H9 (cell line): ENCODE data around the gene ZNF236. TPM values are rescaled to one million over a fixed set of nuclear protein-coding genes. Genes with fewer than 3 reads are reported as not detected.

Source experiments
- DNase-seq: peaks from one replicate; pipeline ENCODE4 v3.0.0-alpha.2; 2017
- H2AFZ ChIP-seq: one replicate; pipeline ENCODE4 v1.6.1; 2013; ENCODE audit warnings: mild to moderate bottlenecking, low read length, control low read depth, moderate library complexity
- H2AK5ac ChIP-seq: 2 replicates; pipeline ENCODE4 v1.6.1; 2013; ENCODE audit warnings: low read length, control low read depth, mixed read lengths; ENCODE audit not compliant: insufficient read length
- H2BK120ac ChIP-seq: one replicate; pipeline ENCODE4 v1.6.1; 2013; ENCODE audit warnings: low read depth, mild to moderate bottlenecking, low read length, control low read depth, inconsistent platforms; ENCODE audit not compliant: poor library complexity, severe bottlenecking
- H2BK12ac ChIP-seq: 2 replicates; pipeline ENCODE4 v1.6.1; 2013; ENCODE audit warnings: low read length, control low read depth, mixed read lengths, low read depth; ENCODE audit not compliant: insufficient read length
- H2BK15ac ChIP-seq: 2 replicates; pipeline ENCODE4 v1.6.1; 2013; ENCODE audit warnings: low read depth, low read length, control low read depth
- H2BK20ac ChIP-seq: one replicate; pipeline ENCODE4 v1.6.1; 2013; ENCODE audit warnings: low read depth, mild to moderate bottlenecking, low read length, control low read depth, inconsistent platforms; ENCODE audit not compliant: poor library complexity, severe bottlenecking
- H2BK5ac ChIP-seq: 2 replicates; pipeline ENCODE4 v1.6.1; 2013; ENCODE audit warnings: low read length, control low read depth, mixed read lengths; ENCODE audit not compliant: insufficient read length
- H3K14ac ChIP-seq: 2 replicates; pipeline ENCODE4 v1.6.1; 2013; ENCODE audit warnings: low read length, control low read depth; ENCODE audit not compliant: insufficient read depth
- H3K18ac ChIP-seq: 2 replicates; pipeline ENCODE4 v1.6.1; 2013; ENCODE audit warnings: low read depth, mild to moderate bottlenecking, mixed read lengths, low read length, control low read depth; ENCODE audit not compliant: insufficient read length
- H3K23ac ChIP-seq: 2 replicates; pipeline ENCODE4 v1.6.1; 2013; ENCODE audit warnings: low read length, control low read depth, mixed read lengths, low read depth; ENCODE audit not compliant: insufficient read length
- H3K23me2 ChIP-seq: 2 replicates; pipeline ENCODE4 v1.6.1; 2013; ENCODE audit warnings: low read depth, mild to moderate bottlenecking, mixed read lengths, low read length, control low read depth; ENCODE audit not compliant: insufficient read length, poor library complexity, severe bottlenecking
- H3K27ac ChIP-seq: 2 replicates; pipeline ENCODE4 v1.5.1; 2013; ENCODE audit warnings: low read length, control low read depth, mixed read lengths, low read depth; ENCODE audit not compliant: insufficient read length
- H3K27me3 ChIP-seq: 2 replicates; pipeline ENCODE4 v1.6.1; 2013; ENCODE audit warnings: low read length, control low read depth, inconsistent platforms; ENCODE audit not compliant: insufficient read depth
- H3K4ac ChIP-seq: 2 replicates; pipeline ENCODE4 v1.6.1; 2013; ENCODE audit warnings: low read depth, mild to moderate bottlenecking, control low read depth, inconsistent platforms, low read length, moderate library complexity
- H3K4me1 ChIP-seq: 2 replicates; pipeline ENCODE4 v1.6.1; 2013; ENCODE audit warnings: low read length, control low read depth, inconsistent platforms; ENCODE audit not compliant: insufficient read depth
- H3K4me2 ChIP-seq: 2 replicates; pipeline ENCODE4 v1.6.1; 2013; ENCODE audit warnings: low read length, control low read depth, mixed read lengths; ENCODE audit not compliant: insufficient read length, insufficient read depth
- H3K56ac ChIP-seq: 2 replicates; pipeline ENCODE4 v1.6.1; 2013; ENCODE audit warnings: low read depth, mild to moderate bottlenecking, mixed read lengths, low read length, control low read depth; ENCODE audit not compliant: insufficient read length
- H3K79me1 ChIP-seq: 2 replicates; pipeline ENCODE4 v1.6.1; 2013; ENCODE audit warnings: low read depth, mild to moderate bottlenecking, moderate library complexity, low read length, control low read depth, inconsistent platforms; ENCODE audit not compliant: insufficient read depth, poor library complexity, severe bottlenecking
- H3K79me2 ChIP-seq: 2 replicates; pipeline ENCODE4 v1.6.1; 2013; ENCODE audit warnings: low read length, control low read depth, inconsistent platforms; ENCODE audit not compliant: insufficient read depth
- H3K9ac ChIP-seq: 2 replicates; pipeline ENCODE4 v1.6.1; 2013; ENCODE audit warnings: low read length, control low read depth, mixed read lengths; ENCODE audit not compliant: insufficient read length; ENCODE audit errors: extremely low read depth
- H3K9me3 ChIP-seq: one replicate; pipeline ENCODE4 v1.6.1; 2013; ENCODE audit warnings: low read depth, low read length, inconsistent platforms; ENCODE audit not compliant: control insufficient read depth
- H3T11ph ChIP-seq: one replicate; pipeline ENCODE4 v1.6.1; 2013; ENCODE audit warnings: mild to moderate bottlenecking, low read length, control low read depth, inconsistent platforms
- H4K20me1 ChIP-seq: one replicate; pipeline ENCODE4 v1.6.1; 2013; ENCODE audit not compliant: control insufficient read depth, insufficient read length, insufficient read depth
- H4K5ac ChIP-seq: 2 replicates; pipeline ENCODE4 v1.6.1; 2013; ENCODE audit warnings: low read depth, mild to moderate bottlenecking, mixed read lengths, low read length, control low read depth; ENCODE audit not compliant: insufficient read length
- H4K8ac ChIP-seq: replicated peaks from 2 replicates; pipeline ENCODE4 v1.6.1; 2013; ENCODE audit warnings: low read length, control low read depth, mixed read lengths, low read depth; ENCODE audit not compliant: insufficient read length
- H4K91ac ChIP-seq: 2 replicates; pipeline ENCODE4 v1.6.1; 2013; ENCODE audit warnings: low read depth, mild to moderate bottlenecking, moderate library complexity, mixed read lengths, low read length, control low read depth; ENCODE audit not compliant: insufficient read length
- H3K27ac Mint-ChIP-seq, 3 experiments: 2 replicates in 2 of 3; 3 replicates in 1 of 3; pipeline ENCODE4 v1.8.0; 2020 to 2021; ENCODE audit warnings: mixed read lengths in 3 of 3, mild to moderate bottlenecking in 1 of 3, moderate library complexity in 1 of 3
- H3K27me3 Mint-ChIP-seq: 2 replicates; pipeline ENCODE4 v1.8.0; 2021; ENCODE audit warnings: low read depth, mild to moderate bottlenecking, moderate library complexity, mixed read lengths
- H3K36me3 Mint-ChIP-seq, 3 experiments: 2 replicates in 2 of 3; 3 replicates in 1 of 3; pipeline ENCODE4 v1.8.0; 2020 to 2021; ENCODE audit warnings: low read depth in 3 of 3, mixed read lengths in 3 of 3; ENCODE audit not compliant: insufficient read depth in 1 of 3
- H3K4me1 Mint-ChIP-seq, 2 experiments: 2 replicates each; pipeline ENCODE4 v1.8.0; 2020; ENCODE audit warnings: mixed read lengths in 2 of 2
- H3K4me3 Mint-ChIP-seq, 2 experiments: 2 replicates in 1 of 2; 3 replicates in 1 of 2; pipeline ENCODE4 v1.8.0; 2020 to 2021; ENCODE audit warnings: mild to moderate bottlenecking in 2 of 2, mixed read lengths in 2 of 2, moderate library complexity in 1 of 2
- H3K9me3 Mint-ChIP-seq, 2 experiments: 2 replicates in 1 of 2; 3 replicates in 1 of 2; pipeline ENCODE4 v1.8.0; 2020; ENCODE audit warnings: mild to moderate bottlenecking in 2 of 2, mixed read lengths in 2 of 2, moderate library complexity in 1 of 2
- WGBS: extraction: QIAGEN DNeasy Blood & Tissue Kit; methylation state at CpG from one replicate; pipeline ENCODE4 v1.1.7; 2013; ENCODE audit warnings: missing lambda C conversion rate, low lambda C conversion rate, mixed read lengths; ENCODE audit not compliant: insufficient read length; ENCODE audit errors: extremely low coverage; 5-methylcytosine and 5-hydroxymethylcytosine counted together
- total RNA-seq: library from RNA; stranded (reverse); gene quantifications from 2 replicates; pipeline ENCODE4 v1.2.1, GENCODE V29; 2021
- TF ChIP-seq, protein P1 (sequence below): fragments of 200-600 bp; sonication (generic); conservative IDR thresholded peaks from 3 replicates; pipeline ENCODE4 v1.8.0; 2021; ENCODE audit warnings: antibody characterized with exemption, mild to moderate bottlenecking

ZNF236 gene
- total RNA-seq, 1 experiment from 2014 or later: 16.0 TPM

DNA sequence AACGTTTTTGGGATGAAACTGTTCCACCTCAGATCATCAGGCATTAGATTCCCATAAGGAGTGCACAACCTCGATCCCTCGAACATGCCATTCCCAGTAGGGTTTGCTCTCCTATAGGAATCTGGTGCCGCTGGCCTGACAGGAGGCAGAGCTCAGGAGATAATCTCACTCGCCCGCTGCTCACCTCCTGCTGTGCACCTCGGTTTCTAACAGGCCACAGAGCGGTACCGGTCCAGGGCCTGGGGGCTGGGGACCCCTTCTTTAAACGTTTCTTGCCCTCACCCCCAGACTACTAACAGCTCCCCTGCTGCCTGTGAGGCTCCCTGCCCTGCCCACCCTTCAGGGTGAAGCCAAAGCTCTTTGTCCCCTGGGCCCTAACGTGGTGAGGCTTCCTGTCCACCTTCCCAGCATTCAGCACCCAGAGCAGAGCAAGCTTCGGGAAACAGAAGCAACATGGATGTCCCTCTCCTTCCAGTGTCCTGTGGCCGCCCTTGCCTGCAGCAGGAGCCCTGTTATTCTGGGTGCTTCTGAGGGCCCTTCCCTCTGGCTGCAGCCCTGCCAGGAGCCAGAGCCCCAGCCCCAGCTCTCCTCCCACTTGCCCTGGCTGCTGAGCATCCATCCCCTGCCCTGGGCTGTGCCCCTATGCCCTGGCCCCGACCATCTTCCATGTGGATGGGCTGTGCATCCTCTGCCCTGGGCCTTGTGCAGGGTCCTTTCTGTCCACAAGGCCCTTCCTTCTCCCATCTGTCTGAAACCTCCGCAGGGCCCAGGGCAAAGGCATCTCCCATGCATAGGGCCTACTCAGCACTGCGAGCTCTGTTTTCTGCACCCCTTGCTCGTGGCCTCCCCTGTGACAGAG lies 170.1 kb downstream of the ZNF236 start:
- Histone ChIP-seq H4K91ac (no peak overlapping the region), H3K79me2 (no peaks in the 10 kb centered on the region), H4K20me1 (no peaks in the 10 kb centered on the region), H3K4me2 (no peak overlapping the region), H3K56ac (no peak overlapping the region), H2AK5ac (no peak overlapping the region), H4K5ac (no peak overlapping the region), H3K4ac (no peak overlapping the region), H3K14ac (no peak overlapping the region), H3K9ac (no peak overlapping the region), H3K18ac (no peak overlapping the region), H3K79me1 (no peaks in the 10 kb centered on the region), H4K8ac (no peak overlapping the region), H3K27me3 (no peaks in the 10 kb centered on the region), H2BK5ac (no peak overlapping the region), H3K23me2 (no peaks in the 10 kb centered on the region), H3K23ac (no peak overlapping the region), H2BK15ac (no peak overlapping the region), H2BK12ac (no peak overlapping the region), H3T11ph (no peak overlapping the region), H2AFZ (no peak overlapping the region), H2BK120ac (no peak overlapping the region), H3K27ac (no peak overlapping the region), H2BK20ac (no peak overlapping the region), H3K9me3 (no peaks in the 10 kb centered on the region), H3K4me1 (no peaks in the 10 kb centered on the region)
- Mint-ChIP-seq H3K27me3 (peaks cover 8% of the 10 kb centered on the region), H3K4me1 (peaks cover 30 to 52% of the 10 kb centered on the region in 2 experiments), H3K36me3 (no peaks in the 10 kb centered on the region), H3K9me3 (no peaks in the 10 kb centered on the region), H3K27ac (no peak overlapping the region; a peak in 1 of 7 replicates), H3K4me3 (no peak overlapping the region)
- TF ChIP-seq, protein P1, sequence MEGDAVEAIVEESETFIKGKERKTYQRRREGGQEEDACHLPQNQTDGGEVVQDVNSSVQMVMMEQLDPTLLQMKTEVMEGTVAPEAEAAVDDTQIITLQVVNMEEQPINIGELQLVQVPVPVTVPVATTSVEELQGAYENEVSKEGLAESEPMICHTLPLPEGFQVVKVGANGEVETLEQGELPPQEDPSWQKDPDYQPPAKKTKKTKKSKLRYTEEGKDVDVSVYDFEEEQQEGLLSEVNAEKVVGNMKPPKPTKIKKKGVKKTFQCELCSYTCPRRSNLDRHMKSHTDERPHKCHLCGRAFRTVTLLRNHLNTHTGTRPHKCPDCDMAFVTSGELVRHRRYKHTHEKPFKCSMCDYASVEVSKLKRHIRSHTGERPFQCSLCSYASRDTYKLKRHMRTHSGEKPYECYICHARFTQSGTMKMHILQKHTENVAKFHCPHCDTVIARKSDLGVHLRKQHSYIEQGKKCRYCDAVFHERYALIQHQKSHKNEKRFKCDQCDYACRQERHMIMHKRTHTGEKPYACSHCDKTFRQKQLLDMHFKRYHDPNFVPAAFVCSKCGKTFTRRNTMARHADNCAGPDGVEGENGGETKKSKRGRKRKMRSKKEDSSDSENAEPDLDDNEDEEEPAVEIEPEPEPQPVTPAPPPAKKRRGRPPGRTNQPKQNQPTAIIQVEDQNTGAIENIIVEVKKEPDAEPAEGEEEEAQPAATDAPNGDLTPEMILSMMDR: no peak
- no CpG with 5 or more reads among the region's 17 CpGs for WGBS
- no peak for DNase-seq
